Lower leg skin (tissue), 3 donors: ENCODE results near the gene FAM210A.

ENCODE experiments used
- CTCF ChIP-seq, 3 donors: fragments of 450-650 bp; IDR thresholded peaks; one replicate each; pipeline ENCODE4 v1.5.1; 2016; ENCODE audit warnings: antibody characterized with exemption in 3 of 3, mild to moderate bottlenecking in 3 of 3, moderate library complexity in 2 of 3
- POLR2A ChIP-seq, 2 donors: fragments of 450-650 bp; IDR thresholded peaks; one replicate each; pipeline ENCODE4 v1.6.1; 2016 to 2017; ENCODE audit warnings: antibody characterized with exemption in 2 of 2, mild to moderate bottlenecking in 1 of 2, moderate library complexity in 1 of 2

GRCh38 chr18:13624563-13625237 is 101.7 kb downstream of the FAM210A start:
- no peak for TF ChIP-seq CTCF (IDR thresholded peaks at IDR 0.05)
- TF ChIP-seq POLR2A (IDR thresholded peaks at IDR 0.05): no peak
